Endothelial cell (in vitro differentiated cells): ENCODE measurements around the gene GRAMD2A. TPM values are rescaled to one million over a fixed set of nuclear protein-coding genes. Genes with fewer than 3 reads are reported as not detected.

Experiments
- DNase-seq: peaks from one replicate; pipeline ENCODE4 v3.0.0; 2021; ENCODE audit warnings: low spot score
- H3K27ac Mint-ChIP-seq: one replicate; pipeline ENCODE4 v1.8.0; 2021; ENCODE audit warnings: mixed read lengths, inconsistent platforms; ENCODE audit not compliant: unreplicated experiment
- H3K27me3 Mint-ChIP-seq: one replicate; pipeline ENCODE4 v1.8.0; 2021; ENCODE audit warnings: mild to moderate bottlenecking, moderate library complexity, mixed read lengths, inconsistent platforms; ENCODE audit not compliant: unreplicated experiment
- H3K36me3 Mint-ChIP-seq: one replicate; pipeline ENCODE4 v1.8.0; 2021; ENCODE audit warnings: mild to moderate bottlenecking, low read depth, mixed read lengths, inconsistent platforms; ENCODE audit not compliant: unreplicated experiment
- H3K4me1 Mint-ChIP-seq: one replicate; pipeline ENCODE4 v1.8.0; 2021; ENCODE audit warnings: mild to moderate bottlenecking, mixed read lengths, inconsistent platforms; ENCODE audit not compliant: unreplicated experiment
- H3K4me3 Mint-ChIP-seq: one replicate; pipeline ENCODE4 v1.8.0; 2021; ENCODE audit warnings: mild to moderate bottlenecking, mixed read lengths, inconsistent platforms; ENCODE audit not compliant: unreplicated experiment
- H3K9me3 Mint-ChIP-seq: one replicate; pipeline ENCODE4 v1.8.0; 2021; ENCODE audit warnings: mixed read lengths, inconsistent platforms; ENCODE audit not compliant: unreplicated experiment
- CTCF ChIP-seq: fragments of 200-600 bp; sonication (generic); IDR thresholded peaks from one replicate; pipeline ENCODE4 v1.5.0; 2021; ENCODE audit warnings: antibody characterized with exemption; ENCODE audit not compliant: unreplicated experiment
- total RNA-seq: library from RNA; stranded (reverse); fragmentation: NEBNext Ultra II Directional; extraction: Animal tissue kit (Norgen Biotek cat#: 25700); gene quantifications from one replicate; pipeline ENCODE4 v1.2.1, GENCODE V29; 2021; ENCODE audit not compliant: unreplicated experiment

Gene GRAMD2A
- total RNA-seq, 1 donor from 2014 or later: 0.31 TPM

GRCh38 chr15:72197041-72197459 lies 537 bp downstream of the GRAMD2A start:
- H3K4me3 Mint-ChIP-seq: no peak overlapping the region
- no peak for TF ChIP-seq CTCF

GRCh38 chr15:72196409-72197040 lies 1.1 kb downstream of the GRAMD2A start:
- Mint-ChIP-seq H3K4me3 (no peak overlapping the region), H3K36me3 (peaks cover 33% of the 10 kb centered on the region), H3K9me3 (no peaks in the 10 kb centered on the region), H3K4me1 (peaks cover 4% of the 10 kb centered on the region), H3K27ac (no peak overlapping the region), H3K27me3 (peaks cover 14% of the 10 kb centered on the region)
- DNase-seq: no peak
- no peak for TF ChIP-seq CTCF

More at GRCh38 chr15:72197041-72197459, 537 bp downstream of the GRAMD2A start:
- Mint-ChIP-seq H3K4me1 (peaks cover 4% of the 10 kb centered on the region), H3K9me3 (no peaks in the 10 kb centered on the region), H3K27me3 (peaks cover 14% of the 10 kb centered on the region), H3K36me3 (peaks cover 33% of the 10 kb centered on the region), H3K27ac (no peak overlapping the region)
- no peak for DNase-seq

GRCh38 chr15:72195101-72195511 lies 2.5 kb downstream of the GRAMD2A start:
- no peak for TF ChIP-seq CTCF
- Mint-ChIP-seq H3K27ac (no peak overlapping the region), H3K9me3 (no peaks in the 10 kb centered on the region), H3K4me1 (peaks cover 4% of the 10 kb centered on the region), H3K27me3 (peaks cover 9% of the 10 kb centered on the region), H3K4me3 (no peak overlapping the region), H3K36me3 (peaks cover 24% of the 10 kb centered on the region)
- DNase-seq: no peak

- no peak for DNase-seq
- Mint-ChIP-seq H3K4me3 (no peak overlapping the region), H3K27me3 (peaks cover 9% of the 10 kb centered on the region), H3K4me1 (peaks cover 4% of the 10 kb centered on the region), H3K27ac (no peak overlapping the region), H3K9me3 (no peaks in the 10 kb centered on the region), H3K36me3 (peaks cover 12% of the 10 kb centered on the region)
- TF ChIP-seq CTCF: no peak
Measured at GRCh38 chr15:72193836-72194396, 3.7 kb downstream of the GRAMD2A start.

- H3K9me3 Mint-ChIP-seq: no peaks in the 10 kb centered on the region
- TF ChIP-seq CTCF: no peak
- H3K27me3 Mint-ChIP-seq: peaks cover 7% of the 10 kb centered on the region
- no peak overlapping the region for H3K27ac Mint-ChIP-seq
- H3K4me3 Mint-ChIP-seq: no peak overlapping the region
- no peaks in the 10 kb centered on the region for H3K36me3 Mint-ChIP-seq
- no peak for DNase-seq
- no peaks in the 10 kb centered on the region for H3K4me1 Mint-ChIP-seq
Measured at GRCh38 chr15:72192416-72192815, 5.2 kb downstream of the GRAMD2A start.
